DOHH2 (cell line): Measurements from ENCODE around the gene RNASE13.

Experiments used
- H3F3A ChIP-seq: fragments of 200-600 bp; sonication (generic), shearing (Covaris generic); 2 replicates; pipeline ENCODE4 v1.6.0; 2016; ENCODE audit warnings: antibody characterized with exemption, mild to moderate bottlenecking; ENCODE audit not compliant: control insufficient read depth, insufficient read depth
- H3K27ac ChIP-seq: fragments of 200-600 bp; sonication (generic); 2 replicates; pipeline ENCODE4 v1.5.1; 2014; ENCODE audit warnings: low read depth, mild to moderate bottlenecking, low read length, moderate library complexity
- H3K27me3 ChIP-seq: fragments of 200-600 bp; sonication (generic); 2 replicates; pipeline ENCODE4 v1.6.1; 2014; ENCODE audit warnings: mild to moderate bottlenecking, low read length, mixed read lengths; ENCODE audit not compliant: control insufficient read depth
- H3K36me3 ChIP-seq: fragments of 200-600 bp; sonication (generic); 2 replicates; pipeline ENCODE4 v1.6.1; 2014; ENCODE audit warnings: mild to moderate bottlenecking, low read length, moderate library complexity, mixed read lengths; ENCODE audit not compliant: control insufficient read depth
- H3K4me1 ChIP-seq: fragments of 200-600 bp; sonication (generic); 2 replicates; pipeline ENCODE4 v1.6.1; 2014; ENCODE audit warnings: mild to moderate bottlenecking, low read length, mixed read lengths; ENCODE audit not compliant: control insufficient read depth
- H3K4me2 ChIP-seq: fragments of 200-600 bp; sonication (generic); 2 replicates; pipeline ENCODE4 v1.6.0; 2014; ENCODE audit warnings: mild to moderate bottlenecking, low read length, moderate library complexity
- H3K4me3 ChIP-seq: fragments of 200-600 bp; sonication (generic); 2 replicates; pipeline ENCODE4 v1.5.1; 2014; ENCODE audit warnings: mild to moderate bottlenecking, low read length, mixed read lengths
- H3K79me2 ChIP-seq: fragments of 200-600 bp; sonication (generic); 2 replicates; pipeline ENCODE4 v1.6.1; 2014; ENCODE audit warnings: mild to moderate bottlenecking, low read length, mixed read lengths; ENCODE audit not compliant: control insufficient read depth
- H3K9me2 ChIP-seq: fragments of 200-600 bp; sonication (generic); replicated peaks from 2 replicates; pipeline ENCODE4 v1.6.1; 2014; ENCODE audit warnings: mild to moderate bottlenecking, low read length, mixed read lengths; ENCODE audit not compliant: control insufficient read depth
- H3K9me3 ChIP-seq: fragments of 200-600 bp; sonication (generic); 2 replicates; pipeline ENCODE4 v1.6.1; 2014; ENCODE audit warnings: antibody characterized with exemption, low read length, mixed read lengths; ENCODE audit not compliant: control insufficient read depth, insufficient read depth
- H4K20me1 ChIP-seq: fragments of 200-600 bp; sonication (generic); 2 replicates; pipeline ENCODE4 v1.6.0; 2014; ENCODE audit warnings: low read depth, mild to moderate bottlenecking, antibody characterized with exemption, low read length, moderate library complexity; ENCODE audit not compliant: control insufficient read depth, insufficient read depth
- EZH2phosphoT487 ChIP-seq: fragments of 200-600 bp; sonication (generic); IDR thresholded peaks from 2 replicates; pipeline ENCODE4 v1.6.1; 2017; ENCODE audit warnings: borderline replicate concordance, mild to moderate bottlenecking, antibody characterized with exemption, low read length, moderate library complexity, mixed read lengths
- TF ChIP-seq, protein P1 (sequence below): fragments of 200-600 bp; sonication (generic); IDR thresholded peaks from one replicate; pipeline ENCODE4 v1.5.1; 2014; ENCODE audit warnings: antibody characterized with exemption, mild to moderate bottlenecking, low read depth, low read length; ENCODE audit not compliant: poor library complexity, severe bottlenecking

RNASE13 gene

DNA sequence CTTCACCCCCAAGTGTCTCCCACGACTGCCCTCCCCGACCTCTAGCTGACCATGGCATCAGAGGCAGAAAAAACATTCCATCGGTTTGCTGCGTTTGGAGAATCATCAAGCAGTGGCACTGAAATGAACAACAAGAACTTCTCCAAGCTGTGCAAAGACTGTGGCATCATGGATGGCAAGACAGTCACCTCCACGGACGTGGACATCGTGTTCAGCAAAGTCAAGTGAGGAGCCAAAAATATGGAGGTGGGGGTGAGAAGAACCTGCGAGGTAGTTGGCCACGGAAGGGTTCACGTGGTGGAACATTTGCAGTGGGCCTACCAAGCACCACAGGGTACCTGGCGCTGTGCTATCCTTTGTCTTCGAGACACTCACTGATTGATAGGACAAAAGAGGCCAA lies 4.1 kb downstream of the RNASE13 start:
- H3K36me3 ChIP-seq = no peaks in the 10 kb centered on the region
- no peak for TF ChIP-seq EZH2phosphoT487
- TF ChIP-seq, protein P1, sequence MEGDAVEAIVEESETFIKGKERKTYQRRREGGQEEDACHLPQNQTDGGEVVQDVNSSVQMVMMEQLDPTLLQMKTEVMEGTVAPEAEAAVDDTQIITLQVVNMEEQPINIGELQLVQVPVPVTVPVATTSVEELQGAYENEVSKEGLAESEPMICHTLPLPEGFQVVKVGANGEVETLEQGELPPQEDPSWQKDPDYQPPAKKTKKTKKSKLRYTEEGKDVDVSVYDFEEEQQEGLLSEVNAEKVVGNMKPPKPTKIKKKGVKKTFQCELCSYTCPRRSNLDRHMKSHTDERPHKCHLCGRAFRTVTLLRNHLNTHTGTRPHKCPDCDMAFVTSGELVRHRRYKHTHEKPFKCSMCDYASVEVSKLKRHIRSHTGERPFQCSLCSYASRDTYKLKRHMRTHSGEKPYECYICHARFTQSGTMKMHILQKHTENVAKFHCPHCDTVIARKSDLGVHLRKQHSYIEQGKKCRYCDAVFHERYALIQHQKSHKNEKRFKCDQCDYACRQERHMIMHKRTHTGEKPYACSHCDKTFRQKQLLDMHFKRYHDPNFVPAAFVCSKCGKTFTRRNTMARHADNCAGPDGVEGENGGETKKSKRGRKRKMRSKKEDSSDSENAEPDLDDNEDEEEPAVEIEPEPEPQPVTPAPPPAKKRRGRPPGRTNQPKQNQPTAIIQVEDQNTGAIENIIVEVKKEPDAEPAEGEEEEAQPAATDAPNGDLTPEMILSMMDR = no peak
- no peak overlapping the region for H3K4me3 ChIP-seq
- H3K27ac ChIP-seq = no peak overlapping the region
- no peaks in the 10 kb centered on the region for H4K20me1 ChIP-seq
- H3F3A ChIP-seq = no peaks in the 10 kb centered on the region
- H3K79me2 ChIP-seq = no peaks in the 10 kb centered on the region
- H3K27me3 ChIP-seq = peaks cover 25% of the 10 kb centered on the region
- H3K9me3 ChIP-seq = no peaks in the 10 kb centered on the region
- no peaks in the 10 kb centered on the region for H3K4me1 ChIP-seq
- H3K9me2 ChIP-seq = no peaks in the 10 kb centered on the region
- no peak overlapping the region for H3K4me2 ChIP-seq

- Histone ChIP-seq H3K4me3 (no peak within 1 kb of the TSS), H4K20me1 (no peaks in the 10 kb centered on the region), H3K4me1 (no peaks in the 10 kb centered on the region), H3K36me3 (no peaks in the 10 kb centered on the region), H3K9me3 (no peaks in the 10 kb centered on the region), H3K4me2 (no peak within 1 kb of the TSS), H3K79me2 (no peaks in the 10 kb centered on the region), H3K27ac (no peak within 1 kb of the TSS), H3F3A (no peaks in the 10 kb centered on the region), H3K27me3 (peaks cover 27% of the 10 kb centered on the region), H3K9me2 (no peaks in the 10 kb centered on the region)
- TF ChIP-seq, protein P1 = no peak
- TF ChIP-seq EZH2phosphoT487 = no peak
Observed at GRCh38 chr14:21029917-21030316, 4.7 kb downstream of the RNASE13 start, which contains the start of gene TPPP2. Gene TPPP2, plus strand, starts transcription at chr14:21030217. Its CDS starts 365 bp downstream, at chr14:21030582.

GRCh38 chr14:21026988-21027315 lies 7.7 kb downstream of the RNASE13 start:
- Histone ChIP-seq H3K27me3 (peaks cover 41% of the 10 kb centered on the region), H3K27ac (no peak overlapping the region), H4K20me1 (no peaks in the 10 kb centered on the region), H3K9me2 (no peaks in the 10 kb centered on the region), H3K36me3 (no peaks in the 10 kb centered on the region), H3K79me2 (no peaks in the 10 kb centered on the region), H3K9me3 (no peaks in the 10 kb centered on the region), H3K4me2 (no peak overlapping the region), H3F3A (no peaks in the 10 kb centered on the region), H3K4me1 (no peaks in the 10 kb centered on the region), H3K4me3 (no peak overlapping the region)
- TF ChIP-seq, protein P1 = no peak
- TF ChIP-seq EZH2phosphoT487 = no peak

- H3K27ac ChIP-seq = no peak overlapping the region
- H3K4me1 ChIP-seq = no peaks in the 10 kb centered on the region
- no peak for TF ChIP-seq EZH2phosphoT487
- TF ChIP-seq, protein P1 = no peak
- no peaks in the 10 kb centered on the region for H3F3A ChIP-seq
- H3K4me2 ChIP-seq = no peak overlapping the region
- no peak overlapping the region for H3K4me3 ChIP-seq
- H3K27me3 ChIP-seq = peaks cover 41% of the 10 kb centered on the region
- no peaks in the 10 kb centered on the region for H4K20me1 ChIP-seq
- no peaks in the 10 kb centered on the region for H3K79me2 ChIP-seq
- H3K36me3 ChIP-seq = no peaks in the 10 kb centered on the region
- no peaks in the 10 kb centered on the region for H3K9me3 ChIP-seq
- no peaks in the 10 kb centered on the region for H3K9me2 ChIP-seq
Observed at GRCh38 chr14:21026274-21026987, 8.2 kb downstream of the RNASE13 start.
